Astrocyte (in vitro differentiated cells and primary cell): Measurements from ENCODE around the gene APBB2. TPM values are rescaled to one million over a fixed set of nuclear protein-coding genes. Genes with fewer than 3 reads are reported as not detected.

Experiments used
- DNase-seq: peaks from one replicate; pipeline ENCODE4 v3.0.0-alpha.2; 2010; ENCODE audit warnings: low read depth
- FAIRE-seq: peaks from 2 replicates; lab custom pipeline; 2011; peaks lifted over from hg19 to GRCh38; lab: Jason Lieb, UNC
- H2AFZ ChIP-seq: 2 replicates; pipeline ENCODE4 v1.6.0; 2012; ENCODE audit warnings: low read depth, low read length, inconsistent platforms
- H3K27ac ChIP-seq: 2 replicates; pipeline ENCODE4 v1.5.1; 2011; ENCODE audit warnings: low read depth, low read length, inconsistent platforms
- H3K27me3 ChIP-seq: 2 replicates; pipeline ENCODE4 v1.6.0; 2011; ENCODE audit warnings: low read length, inconsistent platforms; ENCODE audit not compliant: insufficient read depth
- H3K36me3 ChIP-seq: 2 replicates; pipeline ENCODE4 v1.5.1; 2011; ENCODE audit warnings: low read length, inconsistent platforms; ENCODE audit not compliant: insufficient read depth
- H3K4me1 ChIP-seq: 2 replicates; pipeline ENCODE4 v1.5.1; 2011; ENCODE audit warnings: low read length, inconsistent platforms; ENCODE audit not compliant: insufficient read depth
- H3K4me2 ChIP-seq: 2 replicates; pipeline ENCODE4 v1.6.0; 2012; ENCODE audit warnings: low read length, inconsistent platforms
- H3K4me3 ChIP-seq: 2 replicates; pipeline ENCODE4 v1.5.1; 2011; ENCODE audit warnings: low read depth, mild to moderate bottlenecking, low read length, inconsistent platforms; ENCODE audit not compliant: insufficient read depth
- H3K79me2 ChIP-seq: 2 replicates; pipeline ENCODE4 v1.6.0; 2012; ENCODE audit warnings: mild to moderate bottlenecking, low read length, inconsistent platforms; ENCODE audit not compliant: insufficient read depth
- H3K9ac ChIP-seq: 2 replicates; pipeline ENCODE4 v1.6.0; 2012; ENCODE audit warnings: mild to moderate bottlenecking, low read length, inconsistent platforms
- H3K9me3 ChIP-seq: 2 replicates; pipeline ENCODE4 v1.5.1; 2012; ENCODE audit warnings: low read depth, mild to moderate bottlenecking, low read length, inconsistent platforms; ENCODE audit not compliant: insufficient read depth
- H4K20me1 ChIP-seq: 2 replicates; pipeline ENCODE4 v1.6.0; 2012; ENCODE audit warnings: low read length, inconsistent platforms; ENCODE audit not compliant: insufficient read depth
- H3K27ac Mint-ChIP-seq: one replicate; pipeline ENCODE4 v1.8.0; 2021; ENCODE audit warnings: mild to moderate bottlenecking, mixed read lengths; ENCODE audit not compliant: unreplicated experiment
- H3K27me3 Mint-ChIP-seq: one replicate; pipeline ENCODE4 v1.8.0; 2021; ENCODE audit warnings: low read depth, mixed read lengths; ENCODE audit not compliant: unreplicated experiment
- H3K36me3 Mint-ChIP-seq: one replicate; pipeline ENCODE4 v1.8.0; 2021; ENCODE audit warnings: low read depth, mixed read lengths; ENCODE audit not compliant: unreplicated experiment
- H3K4me1 Mint-ChIP-seq: one replicate; pipeline ENCODE4 v1.8.0; 2021; ENCODE audit warnings: low read depth, mixed read lengths; ENCODE audit not compliant: unreplicated experiment
- H3K4me3 Mint-ChIP-seq: one replicate; pipeline ENCODE4 v1.8.0; 2021; ENCODE audit warnings: mild to moderate bottlenecking, moderate library complexity, mixed read lengths; ENCODE audit not compliant: unreplicated experiment
- H3K9me3 Mint-ChIP-seq: one replicate; pipeline ENCODE4 v1.8.0; 2021; ENCODE audit warnings: mild to moderate bottlenecking, mixed read lengths; ENCODE audit not compliant: unreplicated experiment
- EZH2 ChIP-seq: IDR thresholded peaks from 2 replicates; pipeline ENCODE4 v1.6.1; 2012; ENCODE audit warnings: mild to moderate bottlenecking, low read length, inconsistent platforms; ENCODE audit not compliant: insufficient read depth
- total RNA-seq: library from RNA; stranded (reverse); gene quantifications from 2 replicates; pipeline ENCODE4 v1.2.1, GENCODE V29; 2021
- TF ChIP-seq, protein P1 (sequence below): IDR thresholded peaks from 2 replicates; pipeline ENCODE4 v1.5.1; 2011; ENCODE audit warnings: low read depth, mild to moderate bottlenecking, inconsistent platforms, low read length, moderate library complexity; ENCODE audit not compliant: insufficient read depth

APBB2 gene
- total RNA-seq, 1 donor from 2014 or later, result 173 TPM

GRCh38 chr4:40948014-40948413, 266.3 kb downstream of the APBB2 start:
- FAIRE-seq, result no peak
- TF ChIP-seq, protein P1, sequence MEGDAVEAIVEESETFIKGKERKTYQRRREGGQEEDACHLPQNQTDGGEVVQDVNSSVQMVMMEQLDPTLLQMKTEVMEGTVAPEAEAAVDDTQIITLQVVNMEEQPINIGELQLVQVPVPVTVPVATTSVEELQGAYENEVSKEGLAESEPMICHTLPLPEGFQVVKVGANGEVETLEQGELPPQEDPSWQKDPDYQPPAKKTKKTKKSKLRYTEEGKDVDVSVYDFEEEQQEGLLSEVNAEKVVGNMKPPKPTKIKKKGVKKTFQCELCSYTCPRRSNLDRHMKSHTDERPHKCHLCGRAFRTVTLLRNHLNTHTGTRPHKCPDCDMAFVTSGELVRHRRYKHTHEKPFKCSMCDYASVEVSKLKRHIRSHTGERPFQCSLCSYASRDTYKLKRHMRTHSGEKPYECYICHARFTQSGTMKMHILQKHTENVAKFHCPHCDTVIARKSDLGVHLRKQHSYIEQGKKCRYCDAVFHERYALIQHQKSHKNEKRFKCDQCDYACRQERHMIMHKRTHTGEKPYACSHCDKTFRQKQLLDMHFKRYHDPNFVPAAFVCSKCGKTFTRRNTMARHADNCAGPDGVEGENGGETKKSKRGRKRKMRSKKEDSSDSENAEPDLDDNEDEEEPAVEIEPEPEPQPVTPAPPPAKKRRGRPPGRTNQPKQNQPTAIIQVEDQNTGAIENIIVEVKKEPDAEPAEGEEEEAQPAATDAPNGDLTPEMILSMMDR, result no peak
- no peak overlapping the region for H3K4me2 ChIP-seq
- no peak overlapping the region for H3K4me3 Mint-ChIP-seq
- H3K27me3 Mint-ChIP-seq, result no peaks in the 10 kb centered on the region
- H4K20me1 ChIP-seq, result peaks cover 36% of the 10 kb centered on the region
- peaks cover 7% of the 10 kb centered on the region for H3K36me3 ChIP-seq
- H3K4me1 ChIP-seq, result no peaks in the 10 kb centered on the region
- H3K4me1 Mint-ChIP-seq, result peaks cover 5% of the 10 kb centered on the region
- no peaks in the 10 kb centered on the region for H3K27me3 ChIP-seq
- peaks cover 7% of the 10 kb centered on the region for H3K79me2 ChIP-seq
- peaks cover 22% of the 10 kb centered on the region for H3K36me3 Mint-ChIP-seq
- no peaks in the 10 kb centered on the region for H3K9me3 ChIP-seq
- no peaks in the 10 kb centered on the region for H3K9me3 Mint-ChIP-seq
- no peak overlapping the region for H3K9ac ChIP-seq
- no peak overlapping the region for H3K4me3 ChIP-seq
- no peak overlapping the region for H2AFZ ChIP-seq
- no peak overlapping the region for H3K27ac ChIP-seq
- H3K27ac Mint-ChIP-seq, result no peak overlapping the region
- no peak for DNase-seq

DNA sequence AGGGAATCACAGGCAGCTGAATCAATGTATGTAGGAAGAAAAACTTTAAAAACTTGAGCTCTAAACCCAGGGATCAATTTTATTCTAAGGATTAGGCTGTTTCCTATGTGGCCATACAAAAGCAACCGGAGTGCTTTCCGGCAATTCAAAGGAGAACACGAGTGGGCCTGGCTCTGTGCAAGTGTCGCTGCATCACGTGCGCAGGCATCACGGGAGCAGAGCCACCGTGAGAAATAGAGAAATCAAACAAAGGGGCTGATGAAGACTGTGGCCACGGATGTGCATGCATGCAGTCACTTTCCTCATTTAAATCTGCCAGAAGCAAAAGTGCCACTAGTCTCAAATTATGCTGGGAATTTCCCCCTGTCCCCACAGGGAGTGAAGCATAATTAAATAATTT, 267.7 kb downstream of the APBB2 start:
- peaks cover 7% of the 10 kb centered on the region for H3K36me3 ChIP-seq
- H3K9ac ChIP-seq, result no peak overlapping the region
- H3K27ac ChIP-seq, result no peak overlapping the region
- H3K27me3 Mint-ChIP-seq, result no peaks in the 10 kb centered on the region
- H3K4me1 ChIP-seq, result no peaks in the 10 kb centered on the region
- peaks cover 10% of the 10 kb centered on the region for H3K4me1 Mint-ChIP-seq
- no peak overlapping the region for H3K4me3 ChIP-seq
- no peaks in the 10 kb centered on the region for H3K27me3 ChIP-seq
- no peak overlapping the region for H2AFZ ChIP-seq
- peaks cover 37% of the 10 kb centered on the region for H4K20me1 ChIP-seq
- H3K4me3 Mint-ChIP-seq, result no peak overlapping the region
- no peaks in the 10 kb centered on the region for H3K9me3 Mint-ChIP-seq
- peaks cover 7% of the 10 kb centered on the region for H3K79me2 ChIP-seq
- H3K4me2 ChIP-seq, result no peak overlapping the region
- TF ChIP-seq, protein P1, result no peak
- TF ChIP-seq EZH2, result no peak
- H3K9me3 ChIP-seq, result no peaks in the 10 kb centered on the region
- no peak overlapping the region for H3K27ac Mint-ChIP-seq
- FAIRE-seq (no peak), DNase-seq (no peak)
- H3K36me3 Mint-ChIP-seq, result peaks cover 31% of the 10 kb centered on the region

GRCh38 chr4:40940756-40941155, 273.6 kb downstream of the APBB2 start:
- H3K4me2 ChIP-seq, result no peak overlapping the region
- H3K9me3 Mint-ChIP-seq, result no peaks in the 10 kb centered on the region
- no peak overlapping the region for H3K4me3 Mint-ChIP-seq
- H4K20me1 ChIP-seq, result peaks cover 18% of the 10 kb centered on the region
- H3K36me3 Mint-ChIP-seq, result peaks cover 43% of the 10 kb centered on the region
- H2AFZ ChIP-seq, result no peak overlapping the region
- DNase-seq, result no peak
- no peaks in the 10 kb centered on the region for H3K27me3 Mint-ChIP-seq
- no peak overlapping the region for H3K4me3 ChIP-seq
- H3K9me3 ChIP-seq, result no peaks in the 10 kb centered on the region
- H3K27me3 ChIP-seq, result no peaks in the 10 kb centered on the region
- no peak overlapping the region for H3K27ac ChIP-seq
- peaks cover 7% of the 10 kb centered on the region for H3K36me3 ChIP-seq
- no peaks in the 10 kb centered on the region for H3K79me2 ChIP-seq
- no peak for FAIRE-seq
- H3K4me1 ChIP-seq, result no peaks in the 10 kb centered on the region
- H3K27ac Mint-ChIP-seq, result no peak overlapping the region
- no peak for TF ChIP-seq EZH2
- TF ChIP-seq, protein P1, result no peak
- H3K4me1 Mint-ChIP-seq, result peaks cover 6% of the 10 kb centered on the region
- no peak overlapping the region for H3K9ac ChIP-seq
